T-helper 9 cell (primary cell): Measurements from ENCODE around the gene SH3BGRL.

Experiments
- DNase-seq: peaks from one replicate; pipeline ENCODE4 v3.0.0-alpha.2; 2020
- total RNA-seq, 2 donors: gene quantifications; one replicate each; lab custom pipeline; 2026; lab: John Stamatoyannopoulos, UW

The SH3BGRL gene
- 77.0 to 78.3 reads per million in 2 donors for total RNA-seq

DNA sequence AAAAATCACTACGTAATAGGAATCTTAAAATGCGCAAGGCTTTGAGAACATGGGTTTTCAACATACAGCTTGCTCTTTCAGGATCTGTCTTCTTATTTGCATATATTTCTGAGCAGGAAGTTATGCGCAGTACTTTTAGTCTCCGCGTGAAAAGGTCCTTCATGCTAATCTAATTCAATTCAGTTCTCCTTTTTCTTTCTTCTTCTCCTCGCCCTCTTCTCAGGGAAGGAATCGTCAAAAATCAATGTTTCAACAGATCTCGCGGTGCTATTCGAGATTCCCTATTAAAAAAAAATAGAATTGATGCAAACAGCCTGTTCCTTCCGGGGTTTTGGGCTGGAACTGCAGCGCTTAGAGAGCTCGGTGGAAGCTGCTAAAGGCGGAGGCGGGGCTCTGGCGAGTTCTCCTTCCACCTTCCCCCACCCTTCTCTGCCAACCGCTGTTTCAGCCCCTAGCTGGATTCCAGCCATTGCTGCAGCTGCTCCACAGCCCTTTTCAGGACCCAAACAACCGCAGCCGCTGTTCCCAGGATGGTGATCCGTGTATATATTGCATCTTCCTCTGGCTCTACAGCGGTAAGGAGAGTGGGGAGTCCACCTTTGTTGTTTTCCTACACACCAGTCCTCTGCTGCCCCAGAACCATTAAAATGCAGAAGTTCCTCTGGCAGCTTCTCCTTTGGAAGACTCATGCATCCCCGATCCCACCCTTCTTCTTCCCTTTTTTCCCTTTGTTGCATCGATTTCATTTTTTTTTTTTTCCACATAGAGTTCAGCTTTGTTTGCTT, at the start of gene SH3BGRL, which contains the start of gene HMGN5:
SH3BGRL (plus strand) TSS at position 432 of the 785 bp plus-strand sequence; CDS start at position 531, 99 bp downstream.
HMGN5 (minus strand) TSS at position 243 of the 785 bp plus-strand sequence. CDS start 80,364 bp downstream, outside the sequence.
- DNase-seq = peak; percentile 50

DNA sequence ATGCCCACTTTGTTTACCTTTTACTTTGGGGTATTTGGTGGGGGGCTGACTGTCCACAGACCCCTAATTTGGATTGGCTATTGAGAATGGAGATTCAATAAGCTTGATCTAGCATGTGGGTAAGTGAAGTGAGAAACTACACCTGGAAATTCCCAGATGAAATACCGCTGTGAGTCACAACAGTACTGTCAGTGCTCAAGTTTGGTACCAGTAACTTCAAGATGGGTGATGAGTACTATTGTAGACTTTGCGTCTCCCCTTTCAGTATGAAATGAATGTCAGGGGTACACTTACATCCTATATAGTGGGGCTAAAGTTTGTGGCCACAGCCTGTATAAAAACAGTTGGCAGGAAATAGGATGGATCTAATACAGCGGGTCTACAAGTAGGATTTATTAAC, 33.5 kb upstream of the SH3BGRL start:
- no peak for DNase-seq

DNA sequence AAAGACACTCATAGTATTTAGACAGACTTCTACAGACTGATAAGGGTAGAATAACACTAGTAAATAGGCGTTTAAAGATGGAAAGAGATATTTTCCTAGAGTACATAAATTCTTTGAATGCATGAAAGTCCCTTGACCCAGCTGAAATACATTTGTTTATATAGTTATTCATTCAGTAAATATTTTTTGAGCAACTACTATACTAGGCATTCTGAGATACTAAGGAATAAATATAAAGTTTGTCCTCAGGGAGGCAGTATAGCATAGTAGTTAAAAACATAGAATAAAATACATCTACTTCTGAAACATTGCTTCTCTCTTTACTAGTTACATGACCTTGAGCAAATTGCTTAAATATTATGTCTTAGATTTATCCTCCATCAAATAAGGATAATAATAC, 27.6 kb upstream of the SH3BGRL start:
- DNase-seq = no peak

DNA sequence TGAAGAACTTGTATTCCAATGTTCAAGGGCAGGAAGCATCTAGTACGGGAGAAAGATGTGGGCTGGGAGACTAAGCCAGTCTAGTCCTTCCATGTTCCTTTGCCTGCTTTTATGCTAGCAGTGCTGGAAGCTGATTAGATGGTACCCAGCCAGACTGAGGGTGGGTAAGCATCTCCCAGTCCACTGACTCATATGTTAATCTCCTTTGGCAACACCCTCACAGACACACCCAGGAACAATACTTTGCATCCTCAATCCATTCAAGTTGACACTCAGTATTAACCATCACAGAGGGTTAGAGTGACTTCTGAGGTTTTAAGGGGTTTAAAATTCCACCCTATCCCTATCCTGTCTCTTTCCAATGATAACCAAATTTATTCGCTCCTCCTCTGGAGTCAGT, 6.6 kb upstream of the SH3BGRL start:
- DNase-seq = no peak

DNA sequence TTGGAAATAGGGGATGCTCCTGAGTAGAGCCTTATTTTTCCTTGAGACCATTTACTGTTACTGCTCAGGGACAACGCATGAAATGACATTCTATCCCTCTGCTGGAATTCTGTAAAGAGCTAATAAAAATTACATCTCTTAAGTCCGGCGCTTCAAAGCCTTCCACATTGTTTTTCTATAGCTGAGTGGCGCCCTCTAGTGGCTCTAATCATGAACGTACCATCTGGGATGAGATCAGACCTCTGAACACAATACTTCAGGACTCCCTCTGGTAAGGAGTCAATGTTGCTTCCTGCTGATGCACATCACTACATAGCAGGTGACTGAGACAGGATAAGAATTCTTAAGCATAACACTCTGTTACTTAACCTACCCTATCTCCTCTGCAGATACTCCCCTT, 6.2 kb upstream of the SH3BGRL start:
- DNase-seq = peak; percentile 51

DNA sequence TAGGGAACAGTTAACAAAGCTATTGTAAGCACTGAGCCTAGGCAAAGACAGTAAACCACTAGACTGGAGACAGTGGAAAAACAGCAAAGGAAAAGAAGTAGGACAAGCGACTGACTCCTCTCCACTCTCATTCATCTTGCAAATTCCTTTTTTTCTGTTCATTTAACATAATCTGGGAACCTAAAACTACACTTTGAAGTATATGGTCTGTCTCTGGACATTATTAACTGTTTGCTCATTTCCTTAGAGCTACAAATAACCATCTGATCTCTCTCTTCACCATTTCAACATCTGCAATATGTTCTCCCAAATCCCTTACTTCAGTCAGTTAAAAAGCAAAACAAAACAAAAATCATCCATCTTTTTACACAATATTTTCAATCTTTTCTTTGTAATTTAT, 831 bp upstream of the SH3BGRL start:
- DNase-seq = no peak

DNA sequence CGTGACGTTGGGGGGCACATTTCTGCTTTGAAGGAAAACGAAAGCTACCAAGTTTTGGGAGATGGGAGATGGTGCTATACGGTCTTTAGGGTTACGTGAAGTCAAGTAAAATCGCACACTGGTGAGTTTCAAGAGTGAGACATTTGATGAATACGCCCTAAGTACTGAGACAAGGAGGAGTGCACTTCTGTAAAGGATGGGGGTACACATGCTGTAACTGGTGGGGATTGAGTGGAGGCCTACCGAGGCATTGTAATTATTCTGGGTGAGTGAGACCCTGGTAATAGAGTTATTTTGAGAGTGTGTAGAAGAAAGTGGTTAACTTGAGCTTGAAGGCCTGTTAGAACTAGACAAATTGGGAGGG, 536 bp downstream of the SH3BGRL start:
- DNase-seq = no peak

DNA sequence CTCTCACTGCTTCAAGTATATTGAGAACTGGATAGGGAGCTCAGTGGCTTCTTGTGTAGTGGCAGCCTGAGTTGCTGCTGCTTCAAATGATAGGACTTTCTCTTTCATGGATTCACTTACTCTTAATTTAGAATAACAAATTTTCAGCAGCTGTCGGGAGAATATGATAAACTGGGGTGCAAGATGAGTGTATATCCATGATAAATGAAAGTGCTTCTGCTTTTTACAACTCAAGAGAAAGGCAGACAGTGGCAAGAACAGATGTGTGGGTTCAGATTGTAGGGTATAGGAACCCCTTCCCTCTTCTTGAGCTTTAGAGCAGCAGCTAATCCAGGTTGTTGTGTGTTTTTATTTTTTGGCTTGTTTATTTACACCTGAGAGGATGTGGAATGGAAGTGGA, 1.0 kb downstream of the SH3BGRL start:
- no peak for DNase-seq

DNA sequence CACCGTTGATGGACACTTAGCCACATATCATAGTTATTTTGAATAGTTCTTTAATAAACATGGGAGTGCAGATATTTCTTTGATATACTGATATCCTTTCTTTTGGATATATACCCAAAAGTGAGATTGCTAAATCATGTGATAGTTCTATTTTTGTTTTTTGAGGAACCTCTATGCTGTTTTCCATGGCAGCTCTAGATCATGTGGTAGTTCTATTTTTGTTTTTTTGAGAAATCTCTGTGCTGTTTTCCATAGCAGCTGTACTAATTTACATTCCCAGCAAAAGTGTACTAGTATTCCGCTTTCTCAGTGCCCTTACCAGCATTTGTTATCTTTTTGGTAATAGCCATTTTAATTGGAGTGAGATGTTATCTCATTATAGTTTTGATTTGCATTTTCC, 3.6 kb downstream of the SH3BGRL start:
- DNase-seq = no peak

DNA sequence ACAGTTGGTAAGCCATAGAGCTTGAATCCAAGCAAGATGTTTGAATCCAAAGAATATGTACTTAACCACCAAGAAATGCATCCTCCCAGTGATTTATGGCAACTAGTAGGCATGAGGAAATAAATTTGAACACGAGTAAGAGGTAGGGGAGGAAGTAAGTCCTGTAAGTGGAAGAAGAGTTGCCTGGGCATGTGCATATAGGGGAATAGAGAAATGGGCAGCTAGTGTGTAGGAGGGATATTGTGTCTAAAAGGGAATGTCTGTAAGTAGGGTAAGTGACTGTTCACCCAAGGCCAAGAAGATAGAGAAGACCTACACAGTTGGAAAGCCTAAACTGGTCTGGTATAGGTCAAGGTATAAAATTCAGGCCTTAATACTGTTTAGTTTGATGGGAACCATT, 4.6 kb downstream of the SH3BGRL start:
- DNase-seq = no peak

DNA sequence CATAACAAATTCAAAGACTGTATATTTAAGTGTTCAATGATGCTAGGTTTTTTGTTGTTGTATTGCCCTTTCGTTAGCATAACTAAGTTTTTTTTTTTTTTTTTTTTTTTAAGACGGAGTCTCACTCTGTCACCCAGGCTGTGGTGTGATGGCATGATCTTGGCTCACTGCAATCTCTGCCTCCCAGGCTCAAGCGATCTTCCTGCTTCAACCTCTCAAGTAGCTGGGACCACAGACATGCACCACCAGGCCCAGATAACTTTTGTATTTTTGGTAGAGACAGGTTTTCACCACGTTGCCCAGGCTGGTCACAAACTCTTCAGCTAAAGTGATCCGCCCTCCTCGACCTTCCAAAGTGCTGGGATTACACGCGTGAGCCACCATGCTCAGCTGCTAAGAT, 7.0 kb downstream of the SH3BGRL start:
- no peak for DNase-seq

DNA sequence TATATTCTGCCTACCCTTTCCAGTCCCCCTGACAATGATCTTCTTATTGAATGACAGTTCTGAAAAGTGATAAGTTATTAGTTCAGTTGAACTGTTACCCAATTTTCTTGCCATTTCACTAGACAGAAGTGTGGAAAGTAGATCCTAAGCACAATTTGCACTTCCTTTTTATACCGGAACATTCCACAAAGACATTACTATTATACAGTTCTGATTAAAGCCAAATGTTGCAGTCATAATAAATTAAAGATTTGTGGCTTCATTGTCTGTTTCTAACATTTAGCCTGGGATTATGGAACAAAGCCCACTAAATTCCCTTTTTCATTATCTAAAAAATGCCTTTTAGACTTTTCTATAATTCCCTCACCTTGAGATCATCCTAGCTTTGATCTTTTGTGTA, 13.8 kb downstream of the SH3BGRL start:
- no peak for DNase-seq

DNA sequence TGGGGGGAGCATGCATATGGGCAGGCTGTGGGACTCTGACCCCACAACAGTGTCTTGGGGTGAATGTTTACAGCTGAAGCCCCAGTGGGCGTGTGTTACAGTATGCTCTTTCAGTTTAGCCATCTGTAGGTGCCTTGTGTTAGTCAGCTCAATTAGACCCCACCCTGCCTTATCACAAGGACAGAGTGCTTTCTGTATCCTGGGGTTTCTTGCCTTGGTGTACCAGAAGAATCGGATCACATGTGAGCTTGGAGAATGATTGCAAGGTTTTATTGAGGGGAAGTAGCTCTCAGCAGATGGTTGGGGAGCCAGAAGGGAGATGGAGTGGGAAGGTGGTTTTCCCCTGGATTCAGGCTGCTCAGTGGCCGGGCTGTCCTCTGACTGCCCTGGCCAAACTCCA, 27.3 kb downstream of the SH3BGRL start:
- DNase-seq = no peak

DNA sequence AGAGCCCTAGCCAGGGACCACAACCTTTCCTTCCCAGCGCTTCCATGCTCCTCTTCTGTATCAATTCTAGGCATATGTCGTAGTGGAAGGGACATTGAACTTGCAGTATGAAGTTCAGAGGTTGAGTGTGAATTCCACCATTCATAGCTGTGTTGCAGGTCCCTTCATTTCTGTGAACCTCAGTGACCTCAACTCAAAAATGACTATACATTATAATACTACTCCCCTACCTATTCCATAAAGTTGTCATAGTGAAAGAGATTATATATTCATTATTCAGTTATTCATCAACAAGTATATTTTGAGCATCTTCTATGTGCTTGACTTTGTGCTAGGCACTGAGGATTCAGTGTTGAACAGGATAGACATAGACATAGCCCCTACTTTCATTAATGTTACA, 28.0 kb downstream of the SH3BGRL start:
- DNase-seq = no peak

DNA sequence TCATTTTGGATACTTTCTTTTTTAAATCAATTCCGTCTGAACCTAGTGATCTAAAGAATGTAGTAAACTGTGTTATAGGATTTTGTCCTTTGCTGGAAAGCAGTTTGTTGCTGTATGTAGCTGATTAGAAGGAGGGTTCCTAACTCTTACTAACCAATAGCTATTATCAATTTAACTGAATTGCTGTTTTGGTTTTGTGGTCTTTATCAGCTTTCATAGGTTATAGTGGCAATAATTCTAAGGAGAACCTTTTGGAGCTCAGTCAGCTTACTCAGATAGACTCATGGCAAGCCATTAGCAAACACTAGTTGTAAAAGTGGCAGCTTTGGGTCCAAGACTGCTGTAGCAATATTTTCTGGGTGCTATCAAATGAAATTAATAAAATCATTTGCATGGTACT, 29.6 kb downstream of the SH3BGRL start:
- DNase-seq = no peak

DNA sequence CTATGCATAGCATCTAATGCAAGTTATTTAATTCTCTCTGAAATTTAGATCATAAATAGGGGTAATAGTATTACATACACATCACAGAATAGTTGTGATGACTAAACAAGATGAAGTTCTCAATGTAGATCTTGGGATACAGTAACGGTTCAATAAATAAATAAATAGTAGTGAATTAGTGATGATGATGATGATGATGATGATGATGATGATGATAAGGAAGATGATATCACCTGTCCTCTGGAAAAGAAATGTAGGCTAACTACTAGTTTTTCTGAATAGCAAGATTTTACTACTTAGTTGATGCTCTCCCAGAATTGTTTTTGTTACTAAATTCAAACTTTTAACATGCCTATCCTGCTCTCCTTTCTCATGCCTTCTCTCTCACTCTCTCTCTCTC, 30.3 kb downstream of the SH3BGRL start:
- no peak for DNase-seq

DNA sequence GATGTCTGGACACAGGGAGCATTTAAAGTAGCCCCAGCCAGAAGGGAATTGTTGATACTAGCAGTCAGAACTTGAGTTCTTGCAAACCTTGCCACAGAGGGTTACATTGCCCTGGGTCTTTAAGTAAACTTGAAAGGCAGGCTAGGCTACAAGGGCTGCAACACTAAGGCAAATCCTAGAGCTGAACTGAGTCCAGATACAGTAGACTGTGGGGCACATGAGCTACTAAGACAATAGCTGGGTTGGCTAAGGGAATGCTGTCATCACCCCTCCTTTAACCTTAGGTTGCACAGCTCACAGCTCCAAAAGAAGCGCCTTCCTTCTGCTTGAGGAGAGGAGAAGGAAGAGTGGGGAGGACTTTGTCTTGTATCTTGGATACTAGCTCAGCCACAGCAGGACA, 35.6 kb downstream of the SH3BGRL start:
- no peak for DNase-seq

DNA sequence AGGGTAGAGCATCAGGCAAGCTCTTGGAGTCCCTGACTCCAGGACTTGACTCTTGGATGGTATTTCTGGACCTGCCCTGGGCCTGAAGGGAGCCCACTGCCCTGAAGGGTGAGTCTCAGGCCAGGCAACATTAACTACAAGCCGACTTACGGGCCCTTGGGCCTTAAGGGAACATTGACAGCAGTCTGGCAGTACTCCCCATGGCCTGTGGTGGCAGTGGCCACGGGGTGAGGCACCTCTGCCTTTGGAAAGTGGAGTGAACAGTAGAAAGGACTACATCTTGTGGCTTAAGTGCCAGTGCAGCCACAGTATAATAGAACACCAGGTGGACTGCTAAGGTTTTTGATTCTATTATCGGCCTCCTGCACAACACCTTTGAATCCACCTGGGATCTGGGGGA, 36.3 kb downstream of the SH3BGRL start:
- DNase-seq = no peak

DNA sequence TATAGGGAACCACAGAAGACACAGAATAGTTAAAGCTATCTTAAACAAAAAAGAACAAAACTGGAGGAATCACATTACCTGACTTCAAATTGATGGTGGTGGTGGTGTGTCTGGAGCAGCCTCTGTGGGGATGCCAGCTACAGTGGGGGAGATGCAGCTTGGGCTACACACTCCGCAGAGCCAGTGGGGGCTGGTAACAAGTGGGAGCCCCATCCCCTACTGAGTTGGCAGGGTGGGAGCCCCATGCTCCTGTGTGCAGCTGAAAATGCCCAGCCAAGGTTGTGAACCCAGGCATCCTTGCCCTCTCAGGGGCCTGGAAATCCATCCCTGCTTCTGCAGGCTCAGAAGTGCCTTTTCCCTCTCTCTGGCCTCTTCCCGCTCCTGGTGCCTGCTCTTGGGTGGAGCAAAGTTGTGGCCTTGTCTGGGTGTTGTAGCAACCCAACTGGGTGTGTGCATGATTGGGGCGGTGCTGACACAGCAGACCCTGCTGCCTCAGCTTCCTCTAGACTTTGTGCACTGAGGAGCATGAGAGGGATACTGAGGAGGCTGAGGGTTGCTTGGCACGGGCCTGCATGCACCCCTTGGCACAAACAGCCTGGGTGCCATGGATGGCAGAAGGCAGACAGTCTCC, 38.9 kb downstream of the SH3BGRL start:
- no peak for DNase-seq

DNA sequence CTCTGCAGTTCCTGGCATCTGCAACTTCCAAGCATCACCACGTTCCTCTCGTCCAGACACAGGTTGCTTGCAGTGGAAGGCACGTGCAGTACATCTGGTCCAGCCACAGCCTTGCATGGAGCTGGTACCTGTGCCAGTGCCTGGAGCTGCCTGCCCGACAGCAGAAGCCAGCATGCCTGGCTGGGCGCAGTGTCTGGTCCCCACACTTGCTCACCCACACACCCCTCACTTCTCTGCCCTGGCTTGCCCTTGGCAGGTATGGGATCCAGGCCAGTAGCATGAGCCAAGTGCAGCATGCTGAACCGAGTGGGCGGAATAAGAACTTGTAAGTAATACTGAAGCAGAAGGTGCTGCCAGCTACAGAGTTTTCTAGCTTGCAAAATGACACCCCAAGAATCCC, 39.9 kb downstream of the SH3BGRL start:
- no peak for DNase-seq

DNA sequence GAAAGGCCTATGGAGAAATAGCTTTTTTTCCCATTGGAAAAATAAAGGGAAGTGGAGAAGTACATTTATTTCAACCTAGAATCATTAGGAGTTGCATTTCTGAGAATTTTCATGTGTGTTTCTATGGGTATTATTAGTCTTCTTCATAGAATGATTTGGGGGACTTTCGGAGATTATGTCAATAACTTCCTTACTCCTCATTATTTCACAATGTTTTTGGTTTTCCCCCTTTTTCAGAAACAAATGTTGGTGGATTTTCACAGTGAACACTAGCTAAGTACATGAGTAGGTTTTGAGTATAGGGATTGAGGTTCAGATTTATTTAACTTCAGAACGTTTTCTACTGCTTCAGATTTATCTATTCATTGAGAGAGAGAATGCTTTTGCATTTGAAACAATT, 54.0 kb downstream of the SH3BGRL start:
- DNase-seq = no peak

DNA sequence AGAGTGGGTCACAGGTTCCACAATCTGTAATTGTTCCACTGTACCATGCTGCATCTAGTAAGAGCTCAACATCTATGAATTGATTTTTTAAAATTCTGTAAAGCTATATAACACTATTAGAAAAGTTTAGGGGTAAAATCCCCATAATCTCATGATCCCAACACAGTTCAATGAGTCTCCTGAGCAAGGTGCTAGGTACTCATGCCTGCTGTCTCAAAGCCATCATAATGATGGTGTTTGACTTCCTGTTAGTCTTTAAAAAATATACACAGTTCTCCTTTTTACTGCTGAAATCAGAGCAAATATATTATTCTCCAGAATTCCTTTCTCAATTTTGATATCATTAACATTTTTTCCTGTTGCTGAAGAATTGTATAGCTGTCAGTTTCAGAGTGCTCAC, 55.9 kb downstream of the SH3BGRL start:
- DNase-seq = no peak

DNA sequence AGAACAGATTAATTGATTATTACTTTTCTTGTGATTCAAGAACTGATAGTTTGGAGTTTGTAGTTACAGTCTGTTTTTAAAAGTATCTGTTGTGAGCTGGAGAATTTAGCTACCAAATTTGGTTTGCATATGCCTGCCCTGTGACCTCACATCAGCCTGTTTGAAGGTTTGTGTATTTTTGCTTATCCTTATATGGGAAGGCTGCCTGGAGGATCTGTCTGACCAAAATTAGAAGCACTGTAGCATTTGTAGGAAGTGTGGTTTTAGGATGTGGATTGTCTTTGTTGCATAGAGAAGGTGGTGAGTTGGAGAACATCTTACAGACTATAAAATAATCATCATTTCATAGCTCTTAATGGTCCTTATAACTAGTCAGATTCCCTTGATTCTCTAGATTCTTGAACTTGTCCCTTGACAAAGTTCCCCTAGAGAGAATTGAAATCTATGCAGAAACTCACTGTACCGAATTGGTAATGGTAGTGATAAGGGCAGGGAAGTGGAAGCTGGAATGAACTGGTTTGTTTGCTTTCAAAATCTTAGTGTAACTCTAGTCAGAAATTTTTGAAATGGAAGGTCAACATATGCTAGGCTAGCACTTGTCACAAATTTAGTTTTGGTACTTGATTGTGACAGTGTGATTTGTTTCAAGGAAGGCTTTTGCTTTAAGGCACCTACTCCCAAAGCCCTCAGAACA, 57.3 kb downstream of the SH3BGRL start:
- no peak for DNase-seq
